CD1c-positive myeloid dendritic cell (primary cell): ENCODE data around the gene SPAG6.

Experiments used
- DNase-seq: peaks from one replicate; pipeline ENCODE4 v3.0.0-alpha.2; 2016; ENCODE audit errors: extremely low spot score

Gene SPAG6

GRCh38 chr10:22459496-22459895, 114.2 kb downstream of the SPAG6 start:
- no peak for DNase-seq

DNA sequence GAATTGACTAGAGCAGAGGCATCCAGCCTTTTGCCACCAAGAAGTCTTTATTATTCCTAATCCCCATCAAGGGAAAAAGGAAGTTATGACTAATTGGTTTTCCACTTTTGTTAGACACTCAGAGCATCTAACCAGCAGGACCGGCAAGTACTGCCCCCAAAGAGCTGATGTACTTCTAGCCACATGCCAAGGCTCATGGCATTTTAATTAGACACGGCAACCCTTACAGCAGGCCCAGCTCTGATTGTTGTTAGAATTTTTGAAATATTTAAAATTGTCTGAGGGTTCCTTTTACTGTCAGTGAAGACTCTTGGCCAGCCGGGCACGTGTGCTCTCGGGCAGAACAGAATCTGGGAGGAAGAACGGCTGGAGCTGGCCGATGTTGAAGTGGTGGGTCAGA, 114.8 kb downstream of the SPAG6 start:
- DNase-seq, result no peak

DNA sequence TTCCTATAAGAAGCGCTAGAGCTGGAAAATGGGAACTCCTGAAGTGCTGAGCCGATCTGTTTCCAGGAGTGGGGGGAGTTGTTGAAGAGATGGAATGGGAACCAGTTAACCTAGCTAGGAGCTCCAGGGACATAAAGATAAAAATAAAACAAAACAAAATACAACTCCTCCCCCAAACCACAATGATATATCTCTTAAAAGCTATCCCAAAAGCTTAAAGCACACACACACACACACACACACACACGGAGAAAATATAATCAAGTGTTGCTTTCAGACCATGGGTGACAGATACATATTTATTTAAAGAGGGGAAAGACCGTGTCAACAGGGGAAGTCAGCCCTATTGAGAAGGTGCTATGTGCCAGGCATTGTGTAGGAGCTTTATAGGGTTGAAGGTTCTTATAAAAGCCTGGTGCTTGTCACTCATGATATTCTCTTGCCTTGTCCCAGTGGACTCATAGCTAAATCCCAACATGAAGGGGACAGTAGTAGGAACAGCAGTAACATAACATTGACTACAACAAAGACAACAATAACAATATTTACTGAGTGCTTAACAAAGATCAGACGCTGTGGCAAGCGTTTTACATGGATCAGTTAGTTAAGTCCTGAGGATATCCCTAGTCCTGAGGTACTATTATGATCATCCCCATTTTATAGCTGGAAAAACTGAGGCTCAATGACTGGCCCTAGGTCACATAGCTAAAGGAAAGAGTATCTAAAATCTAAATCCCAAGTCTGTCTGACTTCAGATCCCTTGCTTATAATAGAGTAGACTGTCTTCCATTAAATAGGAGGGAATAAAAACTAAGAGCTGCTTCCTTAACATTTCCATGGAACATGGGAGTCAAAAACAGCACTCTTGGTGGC, 115.5 kb downstream of the SPAG6 start:
- no peak for DNase-seq

DNA sequence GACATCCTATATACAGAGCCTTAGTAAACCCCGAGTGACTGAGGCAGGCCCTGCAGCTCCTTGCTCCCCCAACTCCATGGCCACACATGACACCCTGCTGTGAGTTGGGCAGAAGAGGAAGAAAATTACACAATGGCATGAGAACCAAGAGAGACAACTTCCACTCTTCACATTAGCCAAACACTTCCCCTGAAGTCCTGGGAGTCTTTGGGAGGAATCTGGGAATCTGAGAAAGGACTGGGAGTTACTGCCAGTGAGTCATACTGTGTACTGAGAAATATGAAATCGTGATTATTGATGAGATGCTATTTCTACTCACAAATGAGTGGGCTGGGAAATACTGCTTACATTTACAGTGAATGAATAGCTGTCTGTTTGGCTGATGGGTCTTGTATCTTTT, 116.6 kb downstream of the SPAG6 start:
- no peak for DNase-seq

DNA sequence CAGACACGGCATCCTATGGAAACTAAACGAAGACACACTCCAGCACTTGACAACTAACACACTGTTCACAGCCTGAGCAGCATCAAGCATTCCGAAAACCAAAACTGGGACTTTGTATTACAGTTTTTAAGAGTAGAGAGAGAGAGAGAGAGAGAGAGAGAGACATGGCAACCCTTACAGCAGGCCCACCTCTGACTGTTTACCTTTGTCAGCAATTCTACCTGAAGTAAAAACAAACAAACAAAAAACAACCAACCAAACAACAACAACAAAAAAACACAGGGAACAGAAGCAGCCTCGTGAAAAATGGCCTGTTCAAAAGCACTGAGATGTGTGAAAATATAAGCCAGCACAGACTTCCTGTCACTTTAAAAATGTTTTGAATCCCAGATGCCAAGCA, 118.0 kb downstream of the SPAG6 start:
- no peak for DNase-seq

- no peak for DNase-seq
Observed at GRCh38 chr10:22464966-22465629, 119.8 kb downstream of the SPAG6 start.

GRCh38 chr10:22466763-22467334, 121.6 kb downstream of the SPAG6 start:
- no peak for DNase-seq
